Loucy (cell line): ENCODE data around the gene ZAR1.

Experiments used
- H2AFZ ChIP-seq: fragments of 200-600 bp; sonication (generic); 2 replicates; pipeline ENCODE4 v1.6.0; 2016; ENCODE audit warnings: antibody characterized with exemption, mild to moderate bottlenecking, low read length, moderate library complexity
- H3F3A ChIP-seq: fragments of 200-600 bp; 2 replicates; pipeline ENCODE4 v1.6.0; 2016; ENCODE audit warnings: antibody characterized with exemption, low read depth, mild to moderate bottlenecking
- H3K27me3 ChIP-seq: fragments of 200-600 bp; sonication (generic); 2 replicates; pipeline ENCODE4 v1.6.1; 2014; ENCODE audit warnings: low read length, mild to moderate bottlenecking; ENCODE audit not compliant: insufficient read depth, poor library complexity, severe bottlenecking
- H3K36me3 ChIP-seq: fragments of 200-600 bp; sonication (generic); 2 replicates; pipeline ENCODE4 v1.6.1; 2016; ENCODE audit warnings: low read length; ENCODE audit not compliant: insufficient read depth
- H3K4me1 ChIP-seq: fragments of 200-600 bp; sonication (generic); 2 replicates; pipeline ENCODE4 v1.5.1; 2014; ENCODE audit warnings: low read length, mild to moderate bottlenecking; ENCODE audit not compliant: insufficient read depth, poor library complexity, severe bottlenecking
- H3K4me2 ChIP-seq: fragments of 200-600 bp; sonication (generic); 2 replicates; pipeline ENCODE4 v1.6.0; 2014; ENCODE audit warnings: antibody characterized with exemption, low read length, low read depth, mild to moderate bottlenecking; ENCODE audit not compliant: poor library complexity, severe bottlenecking
- H3K4me3 ChIP-seq: fragments of 200-600 bp; sonication (generic); 2 replicates; pipeline ENCODE4 v1.5.1; 2014; ENCODE audit warnings: low read length, mild to moderate bottlenecking, mixed read lengths; ENCODE audit not compliant: poor library complexity, severe bottlenecking
- H3K79me2 ChIP-seq: fragments of 200-600 bp; sonication (generic); 2 replicates; pipeline ENCODE4 v1.6.1; 2014; ENCODE audit warnings: low read length; ENCODE audit not compliant: insufficient read depth
- H3K9ac ChIP-seq: fragments of 200-600 bp; sonication (generic); 2 replicates; pipeline ENCODE4 v1.6.0; 2014; ENCODE audit warnings: mild to moderate bottlenecking, low read depth, low read length, moderate library complexity; ENCODE audit not compliant: poor library complexity, severe bottlenecking
- H3K9me2 ChIP-seq: fragments of 200-600 bp; sonication (generic); replicated peaks from 2 replicates; pipeline ENCODE4 v1.6.1; 2016; ENCODE audit warnings: low read depth, low read length, mixed read lengths
- H3K9me3 ChIP-seq: fragments of 200-600 bp; sonication (generic); 2 replicates; pipeline ENCODE4 v1.6.1; 2014; ENCODE audit warnings: mild to moderate bottlenecking, antibody characterized with exemption, low read length, low read depth; ENCODE audit not compliant: insufficient read depth
- H4K20me1 ChIP-seq: fragments of 200-600 bp; sonication (generic); 2 replicates; pipeline ENCODE4 v1.6.0; 2014; ENCODE audit warnings: antibody characterized with exemption, low read length, mild to moderate bottlenecking; ENCODE audit not compliant: insufficient read depth, poor library complexity, severe bottlenecking
- CTCF ChIP-seq: fragments of 200-600 bp; sonication (generic); conservative IDR thresholded peaks from 2 replicates; pipeline ENCODE4 v1.5.1; 2014; ENCODE audit warnings: mild to moderate bottlenecking, antibody characterized with exemption, low read length
- EZH2phosphoT487 ChIP-seq: fragments of 200-600 bp; IDR thresholded peaks from 2 replicates; pipeline ENCODE4 v1.6.1; 2018; ENCODE audit warnings: antibody characterized with exemption, mild to moderate bottlenecking, moderate library complexity, borderline replicate concordance

The ZAR1 gene

GRCh38 chr4:48538358-48538757, 48.3 kb downstream of the ZAR1 start:
- H3K36me3 ChIP-seq, result peaks cover 47% of the 10 kb centered on the region
- no peaks in the 10 kb centered on the region for H4K20me1 ChIP-seq
- H3K9ac ChIP-seq, result no peak overlapping the region
- H3K4me1 ChIP-seq, result no peaks in the 10 kb centered on the region
- H3F3A ChIP-seq, result 0 out of 2 replicates have a peak, but pooled peaks cover 3% of the 10 kb centered on the region
- no peak for TF ChIP-seq CTCF
- no peak for TF ChIP-seq EZH2phosphoT487
- H3K4me2 ChIP-seq, result no peak overlapping the region
- no peaks in the 10 kb centered on the region for H3K9me3 ChIP-seq
- no peak overlapping the region for H3K4me3 ChIP-seq
- no peaks in the 10 kb centered on the region for H3K79me2 ChIP-seq
- H3K27me3 ChIP-seq, result no peaks in the 10 kb centered on the region
- no peaks in the 10 kb centered on the region for H3K9me2 ChIP-seq
- H2AFZ ChIP-seq, result no peak overlapping the region

- Histone ChIP-seq H3K4me2 (no peak overlapping the region), H3K4me3 (no peak overlapping the region), H3F3A (0 out of 2 replicates have a peak, but pooled peaks cover 3% of the 10 kb centered on the region), H3K9me3 (no peaks in the 10 kb centered on the region), H3K4me1 (no peaks in the 10 kb centered on the region), H4K20me1 (no peaks in the 10 kb centered on the region), H3K9me2 (no peaks in the 10 kb centered on the region), H3K27me3 (no peaks in the 10 kb centered on the region), H3K79me2 (no peaks in the 10 kb centered on the region), H3K36me3 (peaks cover 52% of the 10 kb centered on the region), H2AFZ (no peak overlapping the region), H3K9ac (no peak overlapping the region)
- TF ChIP-seq CTCF, result no peak
- no peak for TF ChIP-seq EZH2phosphoT487
Measured at GRCh38 chr4:48539597-48539996, 49.5 kb downstream of the ZAR1 start.

GRCh38 chr4:48542888-48543287, 52.8 kb downstream of the ZAR1 start:
- Histone ChIP-seq H3K9me2 (no peaks in the 10 kb centered on the region), H3K9me3 (no peaks in the 10 kb centered on the region), H2AFZ (no peak overlapping the region), H3K4me2 (no peak overlapping the region), H3K9ac (no peak overlapping the region), H3K27me3 (no peaks in the 10 kb centered on the region), H3F3A (no peaks in the 10 kb centered on the region), H4K20me1 (no peaks in the 10 kb centered on the region), H3K79me2 (no peaks in the 10 kb centered on the region), H3K4me3 (no peak overlapping the region), H3K36me3 (peaks cover 59% of the 10 kb centered on the region), H3K4me1 (peaks cover 5% of the 10 kb centered on the region)
- TF ChIP-seq CTCF, result no peak
- no peak for TF ChIP-seq EZH2phosphoT487
